ENCODE data around the gene KCNJ15. TPM values are rescaled to one million over a fixed set of nuclear protein-coding genes. Genes with fewer than 3 reads are reported as not detected.

The KCNJ15 gene
- polyA plus RNA-seq, 2 donors: 4.2 to 5.6 TPM

DNA sequence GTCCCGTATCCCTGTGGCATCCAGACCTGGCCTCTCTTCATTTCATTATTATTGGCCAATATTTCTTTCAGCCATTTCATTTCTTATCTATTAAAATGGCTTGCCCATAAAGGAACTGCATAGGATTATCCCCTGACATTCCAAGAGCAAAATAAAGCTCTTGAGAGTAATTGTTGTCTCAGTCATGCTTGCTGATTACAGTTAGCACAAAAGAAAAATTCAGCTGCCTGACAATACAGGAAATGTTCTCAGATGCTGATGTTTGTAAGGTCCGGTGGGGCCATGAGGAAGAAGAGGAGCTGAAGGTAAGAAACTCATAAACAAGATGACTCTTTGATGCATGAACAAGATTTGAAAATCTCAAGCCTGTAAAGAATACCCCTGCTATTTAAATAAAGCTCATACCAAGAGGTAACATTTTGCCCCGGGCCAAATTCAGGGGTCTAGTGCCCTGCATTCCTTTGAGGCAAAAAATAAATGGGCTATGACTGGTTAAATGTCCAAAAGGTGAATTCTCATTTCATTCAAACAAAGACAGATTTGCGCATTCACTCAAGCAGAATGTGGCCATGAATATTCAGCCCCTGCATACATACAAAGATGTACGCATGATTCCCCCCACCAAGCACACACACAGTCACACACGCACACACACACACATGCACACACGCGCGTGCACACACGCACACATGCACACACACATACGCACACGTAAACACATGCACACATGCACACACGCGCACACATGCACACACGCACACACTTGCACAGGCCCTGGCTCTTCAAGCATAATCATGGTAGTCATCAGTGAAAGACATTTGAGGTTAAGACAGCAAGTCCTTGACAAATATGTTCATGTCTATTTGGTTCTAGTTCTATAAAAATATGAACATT is 44.8 kb downstream of the KCNJ15 start:
- no peak overlapping the region for H3K27ac ChIP-seq (ENCODE audit: low read depth in 2 of 2, low read length in 1 of 2)
- peaks cover 3 to 9% of the 10 kb centered on the region in 2 donors for H3K4me1 ChIP-seq (ENCODE audit: control insufficient read depth in 2 of 2, insufficient read depth in 2 of 2, low read length in 1 of 2)
- H3K4me3 ChIP-seq (ENCODE audit: low read depth in 1 of 2, low read length in 2 of 2): no peak overlapping the region
- H3K36me3 ChIP-seq (ENCODE audit: control insufficient read depth in 2 of 2, insufficient read depth in 2 of 2, low read length in 1 of 2): peaks cover 0 to 6% of the 10 kb centered on the region in 2 donors
- H3K9me3 ChIP-seq (ENCODE audit: control insufficient read depth in 2 of 2, insufficient read depth in 1 of 2, low read depth in 1 of 2, low read length in 1 of 2): no peaks in the 10 kb centered on the region
- WGBS, 2 donors: 88 to 91% methylated on average over 15 of the region's 15 CpGs
- no peaks in the 10 kb centered on the region for H3K27me3 ChIP-seq (ENCODE audit: control insufficient read depth in 1 of 2, insufficient read depth in 2 of 2, low read length in 2 of 2)

DNA sequence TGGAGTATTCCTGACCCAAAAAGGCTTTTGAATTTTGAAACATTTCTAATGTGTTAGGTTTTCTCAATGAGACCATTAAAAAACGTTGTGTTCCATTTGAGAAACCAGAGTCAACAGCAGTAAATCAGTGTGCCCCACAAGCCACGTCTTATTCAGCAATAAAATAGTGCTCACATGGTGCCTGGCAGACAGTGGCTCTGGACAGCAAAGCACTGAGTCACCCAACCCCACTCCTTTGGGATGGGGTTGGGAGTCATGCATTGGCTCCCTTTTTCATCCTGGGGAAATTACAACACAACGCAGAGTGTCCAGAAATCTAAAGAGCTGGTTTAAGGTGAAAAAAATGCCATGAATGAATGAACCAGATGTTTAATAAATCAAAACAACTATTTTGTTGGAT is 46.5 kb downstream of the KCNJ15 start:
- WGBS, 2 donors: 53% methylated on average over 3 of the region's 3 CpGs
- peaks cover 0 to 6% of the 10 kb centered on the region in 2 donors for H3K36me3 ChIP-seq (ENCODE audit: control insufficient read depth in 2 of 2, insufficient read depth in 2 of 2, low read length in 1 of 2)
- H3K4me3 ChIP-seq (ENCODE audit: low read depth in 1 of 2, low read length in 2 of 2): no peak overlapping the region
- H3K27me3 ChIP-seq (ENCODE audit: control insufficient read depth in 1 of 2, insufficient read depth in 2 of 2, low read length in 2 of 2): no peaks in the 10 kb centered on the region
- peaks cover 0 to 4% of the 10 kb centered on the region in 2 donors for H3K4me1 ChIP-seq (ENCODE audit: control insufficient read depth in 2 of 2, insufficient read depth in 2 of 2, low read length in 1 of 2)
- H3K27ac ChIP-seq (ENCODE audit: low read depth in 2 of 2, low read length in 1 of 2): no peak overlapping the region
- no peaks in the 10 kb centered on the region for H3K9me3 ChIP-seq (ENCODE audit: control insufficient read depth in 2 of 2, insufficient read depth in 1 of 2, low read depth in 1 of 2, low read length in 1 of 2)

DNA sequence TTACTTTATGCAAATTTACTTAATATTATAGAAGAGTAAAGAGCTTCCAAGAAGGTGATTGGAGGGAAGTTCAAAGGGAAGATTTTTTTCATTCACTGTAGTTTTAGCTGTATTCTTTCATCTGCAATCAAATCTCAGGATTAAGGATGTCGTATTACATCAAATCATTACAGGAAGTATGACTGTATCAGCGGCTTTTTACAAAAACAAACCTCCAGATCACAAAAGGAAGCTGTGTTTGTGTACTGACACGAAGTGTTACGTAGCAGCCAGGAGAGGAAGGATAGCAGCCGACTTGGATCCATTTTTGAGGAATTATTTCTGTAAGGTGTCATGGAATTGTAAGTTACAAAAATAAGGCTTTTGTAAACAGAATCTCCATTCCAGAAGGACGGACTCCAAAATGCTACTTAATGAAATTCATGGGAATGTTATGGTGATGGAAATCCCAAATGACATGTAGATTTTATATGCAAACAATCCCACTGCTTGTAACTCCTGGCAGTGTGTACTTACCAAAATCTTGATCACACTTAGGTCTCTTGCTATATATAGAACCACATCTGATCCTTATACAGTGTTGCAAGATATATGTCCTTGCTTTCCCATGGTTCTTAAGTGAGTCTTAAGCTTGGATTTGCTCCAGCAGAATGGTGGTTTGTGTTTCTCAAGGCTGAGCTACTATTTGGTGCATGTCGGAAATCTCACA is 49.8 kb downstream of the KCNJ15 start:
- Histone ChIP-seq H3K27ac (ENCODE audit: low read depth in 2 of 2, low read length in 1 of 2) (no peak overlapping the region), H3K27me3 (ENCODE audit: control insufficient read depth in 1 of 2, insufficient read depth in 2 of 2, low read length in 2 of 2) (no peaks in the 10 kb centered on the region), H3K9me3 (ENCODE audit: control insufficient read depth in 2 of 2, insufficient read depth in 1 of 2, low read depth in 1 of 2, low read length in 1 of 2) (no peaks in the 10 kb centered on the region), H3K4me3 (ENCODE audit: low read depth in 1 of 2, low read length in 2 of 2) (no peak overlapping the region), H3K36me3 (ENCODE audit: control insufficient read depth in 2 of 2, insufficient read depth in 2 of 2, low read length in 1 of 2) (no peaks in the 10 kb centered on the region), H3K4me1 (ENCODE audit: control insufficient read depth in 2 of 2, insufficient read depth in 2 of 2, low read length in 1 of 2) (peaks cover 0 to 4% of the 10 kb centered on the region in 2 donors)
- WGBS, 2 donors: 12 to 21% methylated on average over 7 of the region's 7 CpGs

DNA sequence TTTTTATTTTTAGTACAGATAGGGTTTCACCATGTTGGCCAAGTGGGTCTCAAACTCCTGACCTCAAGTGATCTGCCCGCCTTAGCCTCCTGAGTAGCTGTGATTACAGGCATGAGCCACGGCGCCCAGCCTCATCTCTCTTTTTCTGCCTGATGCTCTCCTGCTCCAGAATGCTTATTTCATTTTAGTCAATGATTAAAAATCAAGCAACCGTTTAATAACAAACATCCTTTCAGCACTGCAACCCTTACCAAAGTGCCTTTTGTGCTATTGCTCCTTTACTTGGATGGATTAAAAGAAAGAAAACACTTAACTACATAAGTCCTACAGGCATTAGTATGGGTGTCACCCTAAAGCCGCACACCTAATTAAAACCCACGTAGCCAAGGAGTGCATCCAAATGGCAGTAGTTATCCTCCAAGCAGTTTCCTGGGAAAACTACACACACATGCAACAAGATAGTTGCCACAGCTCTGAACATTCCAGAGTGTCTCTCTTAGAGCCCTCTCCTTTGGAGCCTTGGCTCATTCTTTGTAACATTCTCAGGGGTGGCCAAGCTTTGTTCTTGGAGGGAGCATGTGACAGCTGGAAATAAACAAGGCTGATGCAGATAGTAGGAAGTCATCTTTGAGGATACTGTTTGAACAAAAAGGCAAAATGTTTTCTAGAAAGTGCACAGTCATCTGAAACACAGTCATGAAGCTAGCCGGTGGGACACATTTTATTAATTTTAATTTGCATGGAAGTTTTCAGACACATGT is 51.2 kb downstream of the KCNJ15 start:
- H3K27me3 ChIP-seq (ENCODE audit: control insufficient read depth in 1 of 2, insufficient read depth in 2 of 2, low read length in 2 of 2): no peaks in the 10 kb centered on the region
- H3K4me1 ChIP-seq (ENCODE audit: control insufficient read depth in 2 of 2, insufficient read depth in 2 of 2, low read length in 1 of 2): peaks cover 0 to 4% of the 10 kb centered on the region in 2 donors
- no peaks in the 10 kb centered on the region for H3K9me3 ChIP-seq (ENCODE audit: control insufficient read depth in 2 of 2, insufficient read depth in 1 of 2, low read depth in 1 of 2, low read length in 1 of 2)
- H3K4me3 ChIP-seq (ENCODE audit: low read depth in 1 of 2, low read length in 2 of 2): no peak overlapping the region
- no peaks in the 10 kb centered on the region for H3K36me3 ChIP-seq (ENCODE audit: control insufficient read depth in 2 of 2, insufficient read depth in 2 of 2, low read length in 1 of 2)
- no peak overlapping the region for H3K27ac ChIP-seq (ENCODE audit: low read depth in 2 of 2, low read length in 1 of 2)
- WGBS, 2 donors: 71 to 73% methylated on average over 7 of the region's 7 CpGs

DNA sequence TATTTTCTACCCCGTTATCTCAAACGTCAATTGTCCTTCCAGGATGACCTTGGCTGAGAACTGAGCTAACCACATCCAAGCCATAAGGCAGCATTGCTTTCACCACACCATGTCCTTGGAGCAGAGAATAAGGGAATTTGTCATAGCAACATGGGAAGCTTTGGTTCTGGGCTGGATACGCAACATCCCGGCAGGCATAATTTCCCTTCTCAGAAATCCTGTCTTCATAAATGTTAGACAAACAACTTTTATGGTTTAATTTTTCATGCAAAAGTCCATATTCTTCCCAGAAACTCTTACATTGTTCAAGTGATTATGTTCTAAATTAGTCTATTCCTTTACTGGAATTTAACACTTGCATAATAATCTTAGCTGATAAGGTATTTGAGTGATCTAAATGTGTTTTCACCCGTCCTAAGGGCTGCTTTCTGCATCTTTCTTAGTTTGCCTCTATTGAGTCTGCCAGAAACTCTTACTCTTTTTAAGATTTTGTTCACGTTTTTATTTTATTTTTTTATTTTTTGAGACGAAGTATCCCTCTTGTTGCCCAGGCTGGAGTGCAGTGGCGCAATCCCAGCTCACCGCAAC is 51.8 kb downstream of the KCNJ15 start:
- no peak overlapping the region for H3K27ac ChIP-seq (ENCODE audit: low read depth in 2 of 2, low read length in 1 of 2)
- H3K36me3 ChIP-seq (ENCODE audit: control insufficient read depth in 2 of 2, insufficient read depth in 2 of 2, low read length in 1 of 2): no peaks in the 10 kb centered on the region
- H3K9me3 ChIP-seq (ENCODE audit: control insufficient read depth in 2 of 2, insufficient read depth in 1 of 2, low read depth in 1 of 2, low read length in 1 of 2): no peaks in the 10 kb centered on the region
- peaks cover 0 to 2% of the 10 kb centered on the region in 2 donors for H3K4me1 ChIP-seq (ENCODE audit: control insufficient read depth in 2 of 2, insufficient read depth in 2 of 2, low read length in 1 of 2)
- WGBS, 2 donors: 64 to 68% methylated on average over 9 of the region's 9 CpGs
- no peak overlapping the region for H3K4me3 ChIP-seq (ENCODE audit: low read depth in 1 of 2, low read length in 2 of 2)
- H3K27me3 ChIP-seq (ENCODE audit: control insufficient read depth in 1 of 2, insufficient read depth in 2 of 2, low read length in 2 of 2): no peaks in the 10 kb centered on the region

DNA sequence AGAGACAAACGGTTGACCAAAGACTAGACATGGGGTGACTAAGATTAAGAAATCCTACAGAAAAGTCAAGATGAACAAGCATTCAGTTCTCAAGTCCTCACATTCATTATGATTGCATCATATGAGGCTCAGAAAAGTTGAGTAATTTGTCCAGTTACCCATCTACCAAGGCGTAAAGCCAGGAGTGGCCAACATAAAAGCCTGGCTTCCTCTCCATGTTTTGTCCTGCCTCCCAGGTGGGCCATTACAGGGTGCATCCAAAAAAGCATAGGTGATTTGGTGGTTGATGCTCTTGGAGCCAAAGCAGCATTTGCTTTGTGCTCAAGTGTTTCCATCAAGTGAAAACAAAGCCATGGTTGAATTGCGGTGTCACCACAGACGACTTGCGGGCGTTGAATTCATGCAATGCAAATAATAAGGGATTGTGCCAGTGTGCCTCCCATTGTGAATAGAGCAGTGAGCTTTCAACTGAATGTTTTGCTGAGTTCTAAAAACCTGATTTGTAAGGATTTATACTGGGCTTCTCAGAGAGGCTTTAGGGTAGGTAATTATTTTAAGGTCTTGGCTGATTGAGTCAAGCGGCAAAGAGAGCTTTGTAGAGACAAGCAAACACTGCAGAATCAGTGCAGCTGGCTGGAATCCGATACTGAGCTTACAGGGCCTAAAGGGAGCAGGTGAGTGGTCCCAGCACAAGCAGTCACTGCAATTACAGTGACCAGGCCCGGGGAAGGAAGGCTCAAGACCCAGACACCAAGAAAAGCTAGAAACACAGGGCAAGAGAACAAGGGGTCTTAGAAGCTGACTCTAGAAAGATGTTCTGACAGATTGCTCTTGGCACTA is 54.1 kb downstream of the KCNJ15 start:
- Histone ChIP-seq H3K4me3 (ENCODE audit: low read depth in 1 of 2, low read length in 2 of 2) (no peak overlapping the region), H3K36me3 (ENCODE audit: control insufficient read depth in 2 of 2, insufficient read depth in 2 of 2, low read length in 1 of 2) (no peaks in the 10 kb centered on the region), H3K9me3 (ENCODE audit: control insufficient read depth in 2 of 2, insufficient read depth in 1 of 2, low read depth in 1 of 2, low read length in 1 of 2) (no peaks in the 10 kb centered on the region), H3K4me1 (ENCODE audit: control insufficient read depth in 2 of 2, insufficient read depth in 2 of 2, low read length in 1 of 2) (peaks cover 0 to under 1% of the 10 kb centered on the region in 2 donors), H3K27ac (ENCODE audit: low read depth in 2 of 2, low read length in 1 of 2) (peak overlapping the region in 1 of 2 donors; percentile 28), H3K27me3 (ENCODE audit: control insufficient read depth in 1 of 2, insufficient read depth in 2 of 2, low read length in 2 of 2) (no peaks in the 10 kb centered on the region)
- WGBS, 2 donors: 67 to 70% methylated on average over 9 of the region's 9 CpGs

DNA sequence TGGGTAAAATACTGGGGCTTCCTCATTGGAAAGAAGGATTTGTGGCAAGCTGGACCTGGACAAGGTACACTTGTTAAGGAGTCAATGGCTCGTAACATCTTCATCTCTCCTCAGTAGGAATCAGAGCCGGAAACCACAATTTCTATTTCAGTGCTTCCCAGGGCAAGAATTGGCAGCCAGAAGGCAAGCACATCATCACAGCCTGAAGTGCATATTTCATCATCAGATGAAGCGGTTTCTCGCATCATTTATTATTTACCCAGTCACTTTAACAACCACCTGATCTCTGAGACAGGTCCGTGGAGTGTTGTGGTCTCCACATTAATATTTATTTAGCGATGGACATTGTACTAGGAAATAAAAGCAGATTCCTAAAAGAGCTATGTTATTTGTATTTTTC is 55.0 kb downstream of the KCNJ15 start:
- 83 to 87% methylated on average over 6 of the region's 6 CpGs for WGBS, 2 donors
- no peak overlapping the region for H3K27ac ChIP-seq (ENCODE audit: low read depth in 2 of 2, low read length in 1 of 2)
- H3K4me1 ChIP-seq (ENCODE audit: control insufficient read depth in 2 of 2, insufficient read depth in 2 of 2, low read length in 1 of 2): no peaks in the 10 kb centered on the region

DNA sequence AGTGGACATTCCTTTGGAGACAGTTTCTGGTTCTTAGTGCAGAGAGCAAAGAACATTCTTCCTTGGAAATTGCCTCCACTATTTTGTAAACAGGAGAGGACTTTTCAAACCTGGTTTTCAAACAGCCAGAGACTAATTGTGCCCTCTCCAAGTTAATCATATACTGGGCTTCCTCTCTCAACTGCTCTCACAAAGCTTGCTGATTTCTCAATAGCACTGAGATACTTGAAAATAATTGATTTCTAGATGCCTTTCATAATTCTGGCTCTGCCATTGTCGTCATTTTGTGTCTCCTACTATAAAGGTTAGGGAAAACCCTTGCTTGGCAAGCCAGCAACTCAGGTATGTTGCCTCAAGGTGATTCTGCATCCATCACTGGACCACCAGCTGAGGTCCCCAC is 56.0 kb downstream of the KCNJ15 start:
- Histone ChIP-seq H3K4me3 (ENCODE audit: low read depth in 1 of 2, low read length in 2 of 2) (no peak overlapping the region), H3K36me3 (ENCODE audit: control insufficient read depth in 2 of 2, insufficient read depth in 2 of 2, low read length in 1 of 2) (no peaks in the 10 kb centered on the region), H3K9me3 (ENCODE audit: control insufficient read depth in 2 of 2, insufficient read depth in 1 of 2, low read depth in 1 of 2, low read length in 1 of 2) (no peaks in the 10 kb centered on the region), H3K4me1 (ENCODE audit: control insufficient read depth in 2 of 2, insufficient read depth in 2 of 2, low read length in 1 of 2) (no peaks in the 10 kb centered on the region), H3K27ac (ENCODE audit: low read depth in 2 of 2, low read length in 1 of 2) (no peak overlapping the region), H3K27me3 (ENCODE audit: control insufficient read depth in 1 of 2, insufficient read depth in 2 of 2, low read length in 2 of 2) (no peaks in the 10 kb centered on the region)
- 80 to 87% methylated on average over 1 of the region's 1 CpG for WGBS, 2 donors

More for the DNA sequence above, 55.0 kb downstream of the KCNJ15 start:
- no peak overlapping the region for H3K4me3 ChIP-seq (ENCODE audit: low read depth in 1 of 2, low read length in 2 of 2)
- no peaks in the 10 kb centered on the region for H3K9me3 ChIP-seq (ENCODE audit: control insufficient read depth in 2 of 2, insufficient read depth in 1 of 2, low read depth in 1 of 2, low read length in 1 of 2)
- no peaks in the 10 kb centered on the region for H3K27me3 ChIP-seq (ENCODE audit: control insufficient read depth in 1 of 2, insufficient read depth in 2 of 2, low read length in 2 of 2)
- H3K36me3 ChIP-seq (ENCODE audit: control insufficient read depth in 2 of 2, insufficient read depth in 2 of 2, low read length in 1 of 2): no peaks in the 10 kb centered on the region

All from esophagus (tissue), 2 donors.